OCI-LY7 (cell line): ENCODE data around the gene NOS3.

Experiments used
- EZH2phosphoT487 ChIP-seq: fragments of 200-600 bp; sonication (generic); IDR thresholded peaks from 2 replicates; pipeline ENCODE4 v1.6.1; 2018; ENCODE audit warnings: low read depth, borderline replicate concordance, mild to moderate bottlenecking, mixed run types, antibody characterized with exemption, low read length, moderate library complexity, mixed read lengths
- TF ChIP-seq, protein P1 (sequence below): fragments of 200-600 bp; sonication (generic); conservative IDR thresholded peaks from 2 replicates; pipeline ENCODE4 v1.5.1; 2014; ENCODE audit warnings: mild to moderate bottlenecking, antibody characterized with exemption, low read length, moderate library complexity, mixed read lengths

DNA sequence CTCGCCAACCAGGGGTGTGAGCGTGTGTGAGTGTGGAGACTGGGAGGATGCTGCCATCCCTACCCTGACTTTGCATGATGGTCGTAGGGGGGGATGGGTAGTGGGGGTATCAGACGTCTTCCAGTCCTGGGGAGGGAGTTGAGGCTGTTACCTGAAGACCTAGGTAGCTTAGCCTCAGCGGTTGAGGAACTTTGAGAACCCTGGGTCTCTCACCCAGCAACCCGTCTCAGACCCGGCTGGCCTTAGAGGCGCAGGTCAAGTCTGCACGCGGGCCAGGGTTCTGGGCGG, 71.2 kb downstream of the NOS3 start:
- TF ChIP-seq, protein P1, sequence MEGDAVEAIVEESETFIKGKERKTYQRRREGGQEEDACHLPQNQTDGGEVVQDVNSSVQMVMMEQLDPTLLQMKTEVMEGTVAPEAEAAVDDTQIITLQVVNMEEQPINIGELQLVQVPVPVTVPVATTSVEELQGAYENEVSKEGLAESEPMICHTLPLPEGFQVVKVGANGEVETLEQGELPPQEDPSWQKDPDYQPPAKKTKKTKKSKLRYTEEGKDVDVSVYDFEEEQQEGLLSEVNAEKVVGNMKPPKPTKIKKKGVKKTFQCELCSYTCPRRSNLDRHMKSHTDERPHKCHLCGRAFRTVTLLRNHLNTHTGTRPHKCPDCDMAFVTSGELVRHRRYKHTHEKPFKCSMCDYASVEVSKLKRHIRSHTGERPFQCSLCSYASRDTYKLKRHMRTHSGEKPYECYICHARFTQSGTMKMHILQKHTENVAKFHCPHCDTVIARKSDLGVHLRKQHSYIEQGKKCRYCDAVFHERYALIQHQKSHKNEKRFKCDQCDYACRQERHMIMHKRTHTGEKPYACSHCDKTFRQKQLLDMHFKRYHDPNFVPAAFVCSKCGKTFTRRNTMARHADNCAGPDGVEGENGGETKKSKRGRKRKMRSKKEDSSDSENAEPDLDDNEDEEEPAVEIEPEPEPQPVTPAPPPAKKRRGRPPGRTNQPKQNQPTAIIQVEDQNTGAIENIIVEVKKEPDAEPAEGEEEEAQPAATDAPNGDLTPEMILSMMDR: no peak
- TF ChIP-seq EZH2phosphoT487: no peak
